Measurements from ENCODE around the gene DNAJC13.

DNA sequence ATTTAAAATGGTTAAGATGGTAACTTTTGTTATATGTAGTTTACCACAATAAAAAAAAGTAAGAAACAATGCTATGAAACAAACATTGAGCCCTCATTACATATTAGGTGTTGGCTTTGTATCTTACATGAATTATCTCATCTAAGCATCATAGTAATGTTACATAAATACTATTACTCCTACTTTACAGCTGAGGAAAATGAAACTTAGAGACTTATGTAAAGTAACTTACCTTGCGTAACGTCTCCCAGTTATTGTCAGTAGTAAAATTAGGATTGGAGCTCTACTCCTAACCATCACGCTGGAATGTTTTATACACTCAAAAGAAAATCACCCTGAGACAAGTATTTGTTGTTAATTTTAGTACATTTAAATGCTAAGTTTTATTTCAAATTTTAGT is 42.2 kb downstream of the DNAJC13 start:
- TF ChIP-seq, protein P1, sequence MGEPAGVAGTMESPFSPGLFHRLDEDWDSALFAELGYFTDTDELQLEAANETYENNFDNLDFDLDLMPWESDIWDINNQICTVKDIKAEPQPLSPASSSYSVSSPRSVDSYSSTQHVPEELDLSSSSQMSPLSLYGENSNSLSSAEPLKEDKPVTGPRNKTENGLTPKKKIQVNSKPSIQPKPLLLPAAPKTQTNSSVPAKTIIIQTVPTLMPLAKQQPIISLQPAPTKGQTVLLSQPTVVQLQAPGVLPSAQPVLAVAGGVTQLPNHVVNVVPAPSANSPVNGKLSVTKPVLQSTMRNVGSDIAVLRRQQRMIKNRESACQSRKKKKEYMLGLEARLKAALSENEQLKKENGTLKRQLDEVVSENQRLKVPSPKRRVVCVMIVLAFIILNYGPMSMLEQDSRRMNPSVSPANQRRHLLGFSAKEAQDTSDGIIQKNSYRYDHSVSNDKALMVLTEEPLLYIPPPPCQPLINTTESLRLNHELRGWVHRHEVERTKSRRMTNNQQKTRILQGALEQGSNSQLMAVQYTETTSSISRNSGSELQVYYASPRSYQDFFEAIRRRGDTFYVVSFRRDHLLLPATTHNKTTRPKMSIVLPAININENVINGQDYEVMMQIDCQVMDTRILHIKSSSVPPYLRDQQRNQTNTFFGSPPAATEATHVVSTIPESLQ (CRISPR knock-in tag; IDR thresholded peaks at IDR 0.05), result no peak
- TF ChIP-seq SP1 (CRISPR knock-in tag; conservative IDR thresholded peaks at IDR 0.05) (no peak), NR1H2 (CRISPR knock-in tag; IDR thresholded peaks at IDR 0.05) (no peak), CREB1 (CRISPR knock-in tag; IDR thresholded peaks at IDR 0.05) (no peak), SOX15 (CRISPR knock-in tag; IDR thresholded peaks at IDR 0.05) (no peak), ESRRA (CRISPR knock-in tag; IDR thresholded peaks at IDR 0.05; ENCODE audit: borderline replicate concordance) (no peak), ETV6 (CRISPR knock-in tag; IDR thresholded peaks at IDR 0.05) (no peak)
- TF ChIP-seq, protein P2, sequence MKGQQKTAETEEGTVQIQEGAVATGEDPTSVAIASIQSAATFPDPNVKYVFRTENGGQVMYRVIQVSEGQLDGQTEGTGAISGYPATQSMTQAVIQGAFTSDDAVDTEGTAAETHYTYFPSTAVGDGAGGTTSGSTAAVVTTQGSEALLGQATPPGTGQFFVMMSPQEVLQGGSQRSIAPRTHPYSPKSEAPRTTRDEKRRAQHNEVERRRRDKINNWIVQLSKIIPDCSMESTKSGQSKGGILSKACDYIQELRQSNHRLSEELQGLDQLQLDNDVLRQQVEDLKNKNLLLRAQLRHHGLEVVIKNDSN (CRISPR knock-in tag; IDR thresholded peaks at IDR 0.05), result no peak
- TF ChIP-seq, protein P3, sequence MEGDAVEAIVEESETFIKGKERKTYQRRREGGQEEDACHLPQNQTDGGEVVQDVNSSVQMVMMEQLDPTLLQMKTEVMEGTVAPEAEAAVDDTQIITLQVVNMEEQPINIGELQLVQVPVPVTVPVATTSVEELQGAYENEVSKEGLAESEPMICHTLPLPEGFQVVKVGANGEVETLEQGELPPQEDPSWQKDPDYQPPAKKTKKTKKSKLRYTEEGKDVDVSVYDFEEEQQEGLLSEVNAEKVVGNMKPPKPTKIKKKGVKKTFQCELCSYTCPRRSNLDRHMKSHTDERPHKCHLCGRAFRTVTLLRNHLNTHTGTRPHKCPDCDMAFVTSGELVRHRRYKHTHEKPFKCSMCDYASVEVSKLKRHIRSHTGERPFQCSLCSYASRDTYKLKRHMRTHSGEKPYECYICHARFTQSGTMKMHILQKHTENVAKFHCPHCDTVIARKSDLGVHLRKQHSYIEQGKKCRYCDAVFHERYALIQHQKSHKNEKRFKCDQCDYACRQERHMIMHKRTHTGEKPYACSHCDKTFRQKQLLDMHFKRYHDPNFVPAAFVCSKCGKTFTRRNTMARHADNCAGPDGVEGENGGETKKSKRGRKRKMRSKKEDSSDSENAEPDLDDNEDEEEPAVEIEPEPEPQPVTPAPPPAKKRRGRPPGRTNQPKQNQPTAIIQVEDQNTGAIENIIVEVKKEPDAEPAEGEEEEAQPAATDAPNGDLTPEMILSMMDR (IDR thresholded peaks at IDR 0.05), result no peak
- TF ChIP-seq, protein P4, sequence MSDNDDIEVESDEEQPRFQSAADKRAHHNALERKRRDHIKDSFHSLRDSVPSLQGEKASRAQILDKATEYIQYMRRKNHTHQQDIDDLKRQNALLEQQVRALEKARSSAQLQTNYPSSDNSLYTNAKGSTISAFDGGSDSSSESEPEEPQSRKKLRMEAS (CRISPR knock-in tag; IDR thresholded peaks at IDR 0.05), result no peak
